ENCODE data around the gene RCOR2. TPM values are rescaled to one million over a fixed set of nuclear protein-coding genes. Genes with fewer than 3 reads are reported as not detected.
"Not testable (repeated sequence)": the region's sequence is repeated elsewhere in the genome, so short reads cannot be mapped to it uniquely, and the experiment has no call there.

The RCOR2 gene
- 0.41 and 0.43 TPM in 2 replicates for total RNA-seq

DNA sequence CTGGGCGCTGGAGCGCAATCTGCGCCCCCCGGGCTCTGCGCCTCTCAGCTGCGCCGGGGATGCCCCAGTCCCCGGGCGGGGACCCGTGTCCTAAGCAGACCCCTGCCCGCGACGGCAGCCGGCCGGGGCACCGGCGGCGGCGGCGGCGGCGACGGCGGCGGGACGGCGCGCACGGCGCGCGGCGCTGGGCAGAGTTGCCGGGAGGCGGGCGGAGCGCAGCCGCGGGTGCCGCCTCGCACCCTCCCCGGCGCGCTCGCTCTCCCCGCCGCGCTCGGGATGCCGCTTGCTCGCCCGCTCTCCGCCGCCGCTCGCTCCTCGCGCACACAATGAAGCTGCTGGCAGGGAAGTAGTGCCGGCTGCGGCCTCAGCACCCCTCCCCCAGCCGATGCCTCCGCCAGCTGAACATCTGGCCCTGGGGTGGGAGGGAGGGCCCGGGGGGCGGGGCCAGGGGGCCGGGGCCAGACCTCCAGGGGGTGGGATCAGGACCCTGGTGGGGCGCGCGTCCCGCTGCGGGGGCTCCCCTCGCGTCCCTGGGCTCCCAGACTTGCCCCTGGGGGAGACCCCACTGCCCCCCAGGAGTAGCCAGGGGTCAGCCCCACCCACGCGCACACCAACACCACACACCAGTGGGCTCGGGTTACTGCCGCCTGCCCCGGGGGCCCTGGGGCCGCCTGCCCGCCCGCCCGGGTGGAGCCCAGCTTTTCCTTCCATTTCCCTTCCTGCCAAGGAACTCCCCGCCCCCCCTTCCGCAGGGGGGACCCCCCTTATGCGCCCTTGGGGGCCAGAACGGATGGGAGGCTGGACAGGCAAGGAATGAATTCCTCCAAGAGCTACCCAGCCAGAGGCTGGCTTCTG, at the start of gene RCOR2:
RCOR2 (minus strand) TSS at position 328 of the 855 bp plus-strand sequence. CDS start 708 bp downstream, outside the sequence.
- H3K4me3 Mint-ChIP-seq (ENCODE audit: low read depth), result peak within 1 kb of the TSS; percentile 77
- intact Hi-C loops (cut with micrococcal nuclease), result no loop called here

DNA sequence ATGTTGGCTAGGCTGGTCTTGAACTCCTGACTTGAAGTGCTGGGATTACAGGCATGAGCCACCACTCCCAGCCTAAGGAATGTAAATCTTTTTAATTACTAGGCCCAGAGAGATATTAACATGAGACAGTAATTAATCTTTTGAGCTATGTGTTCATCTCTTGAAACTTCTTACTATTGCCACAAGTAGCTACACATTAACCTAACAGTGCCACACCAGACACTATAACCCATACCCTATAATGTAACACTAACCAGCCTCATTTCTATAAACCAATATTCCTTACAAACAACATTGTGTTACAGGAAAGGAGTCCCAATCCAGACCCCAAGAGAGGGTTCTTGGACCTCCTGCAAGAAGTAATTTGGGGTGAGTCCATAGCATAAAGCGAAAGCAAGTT, 49.5 kb upstream of the RCOR2 start:
- no peak overlapping the region for H3K27ac Mint-ChIP-seq
- no peaks in the 10 kb centered on the region for H3K9me3 Mint-ChIP-seq
- no peak overlapping the region for H3K4me3 Mint-ChIP-seq (ENCODE audit: low read depth)
- DNase-seq (ENCODE audit: low spot score), result no peak
- no peaks in the 10 kb centered on the region for H3K36me3 Mint-ChIP-seq (ENCODE audit: low read depth)
- no peaks in the 10 kb centered on the region for H3K27me3 Mint-ChIP-seq (ENCODE audit: low read depth)
- intact Hi-C loops (cut with micrococcal nuclease), result no loop called here
- H3K4me1 Mint-ChIP-seq (ENCODE audit: low read depth), result peaks cover 5% of the 10 kb centered on the region

More for the DNA sequence above, at the start of gene RCOR2:
- Mint-ChIP-seq H3K36me3 (ENCODE audit: low read depth) (no peaks in the 10 kb centered on the region), H3K27ac (no peak within 1 kb of the TSS), H3K4me1 (ENCODE audit: low read depth) (peaks cover 4% of the 10 kb centered on the region), H3K9me3 (no peaks in the 10 kb centered on the region), H3K27me3 (ENCODE audit: low read depth) (peaks cover 15% of the 10 kb centered on the region)
- DNase-seq (ENCODE audit: low spot score), result peak; percentile 54

DNA sequence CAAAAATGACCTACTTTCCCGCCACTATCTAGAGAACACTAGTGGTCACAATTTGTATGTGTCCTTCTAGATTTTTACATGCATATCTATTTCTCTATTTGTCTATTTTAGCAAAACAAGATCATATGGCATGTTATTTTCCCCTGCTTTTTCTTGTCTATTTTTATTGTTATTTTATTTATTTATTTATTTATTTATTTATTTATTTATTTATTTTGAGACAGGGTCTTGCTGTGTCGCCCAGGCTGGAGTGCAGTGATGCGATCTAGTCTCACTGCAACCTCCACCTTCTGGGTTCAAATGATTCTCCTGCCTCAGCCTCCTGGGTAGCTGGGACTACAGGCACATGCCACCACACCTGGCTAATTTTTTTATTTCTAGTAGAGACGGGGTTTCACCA, 46.9 kb upstream of the RCOR2 start:
- H3K36me3 Mint-ChIP-seq (ENCODE audit: low read depth); H3K27ac Mint-ChIP-seq; H3K4me3 Mint-ChIP-seq (ENCODE audit: low read depth); intact Hi-C loops (cut with micrococcal nuclease); DNase-seq (ENCODE audit: low spot score); H3K27me3 Mint-ChIP-seq (ENCODE audit: low read depth); H3K9me3 Mint-ChIP-seq: not testable (repeated sequence)
- H3K4me1 Mint-ChIP-seq (ENCODE audit: low read depth), result peaks cover 11% of the 10 kb centered on the region

DNA sequence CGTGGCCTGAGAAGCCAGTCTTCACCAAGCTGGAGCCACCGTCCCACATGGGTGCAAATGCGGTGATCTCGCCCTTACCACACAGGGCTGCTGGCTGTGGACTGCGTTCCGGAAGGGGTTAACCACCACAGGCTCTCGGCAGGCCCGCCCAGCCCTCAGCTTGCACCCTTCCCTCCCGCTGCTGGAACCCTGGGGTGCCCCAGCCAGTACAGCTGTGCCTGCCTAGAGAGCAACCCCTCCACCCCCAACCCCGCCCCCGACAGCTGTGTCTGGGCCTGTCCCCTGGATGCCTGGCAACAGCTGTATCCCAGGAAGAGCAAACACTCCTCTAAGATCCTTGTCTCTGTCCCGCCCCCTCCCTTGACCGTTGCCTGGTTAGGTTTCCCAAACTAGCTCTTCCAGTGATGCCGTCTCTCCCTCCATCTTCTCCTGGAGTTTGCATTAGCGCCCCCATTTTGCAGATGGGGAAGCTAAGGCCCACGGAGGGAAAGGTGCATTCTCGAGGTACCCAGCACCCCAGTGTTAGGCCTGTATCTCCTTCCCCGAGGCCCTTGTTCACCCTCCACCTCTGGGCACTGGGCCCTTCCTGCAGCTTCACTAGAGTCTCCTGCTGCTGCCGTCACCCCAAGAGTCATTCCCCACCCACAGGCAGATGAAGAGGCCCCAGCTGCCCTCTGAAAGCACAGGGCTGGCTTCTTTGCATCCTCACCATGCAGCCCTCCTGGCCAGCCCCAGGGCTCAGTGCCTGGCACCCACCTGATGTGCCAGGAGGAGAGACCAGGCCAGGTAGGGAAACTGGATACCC, 44.8 kb upstream of the RCOR2 start:
- H3K27ac Mint-ChIP-seq, result peak overlapping the region; percentile 25
- H3K36me3 Mint-ChIP-seq (ENCODE audit: low read depth), result peaks cover 6% of the 10 kb centered on the region
- no peaks in the 10 kb centered on the region for H3K27me3 Mint-ChIP-seq (ENCODE audit: low read depth)
- intact Hi-C loops (cut with micrococcal nuclease), result loop anchor here (1.0 kb wide), 1 partner anchor 24 kb away; the partner anchor contains the start of gene OTUB1
- H3K4me3 Mint-ChIP-seq (ENCODE audit: low read depth), result no peak overlapping the region
- peak; percentile 39 for DNase-seq (ENCODE audit: low spot score)
- H3K4me1 Mint-ChIP-seq (ENCODE audit: low read depth), result peaks cover 11% of the 10 kb centered on the region
- H3K9me3 Mint-ChIP-seq, result no peaks in the 10 kb centered on the region

DNA sequence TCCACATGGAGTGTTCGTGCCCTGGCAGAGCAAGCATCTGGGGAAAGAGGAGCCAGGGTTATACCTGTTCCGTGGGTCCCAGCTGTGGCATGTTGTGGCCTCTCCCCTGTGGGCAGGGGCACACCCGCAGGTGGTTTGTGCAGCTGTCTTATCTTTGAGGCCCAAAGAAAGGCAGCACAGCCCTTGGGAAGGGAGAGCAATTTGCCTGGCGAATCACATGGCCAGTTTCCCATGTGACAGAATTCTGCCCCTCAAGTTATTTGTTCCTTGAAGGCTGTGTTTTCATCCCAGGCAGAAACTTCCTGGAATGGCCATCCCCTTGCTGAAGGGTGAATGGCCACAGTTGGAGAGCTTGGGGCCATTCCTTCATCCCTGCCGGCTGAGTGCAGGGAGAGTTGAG, 41.0 kb upstream of the RCOR2 start:
- DNase-seq (ENCODE audit: low spot score), result no peak
- no peak overlapping the region for H3K4me3 Mint-ChIP-seq (ENCODE audit: low read depth)
- no peaks in the 10 kb centered on the region for H3K27me3 Mint-ChIP-seq (ENCODE audit: low read depth)
- peaks cover 11% of the 10 kb centered on the region for H3K4me1 Mint-ChIP-seq (ENCODE audit: low read depth)
- H3K27ac Mint-ChIP-seq, result no peak overlapping the region
- H3K9me3 Mint-ChIP-seq, result no peaks in the 10 kb centered on the region
- peaks cover 40% of the 10 kb centered on the region for H3K36me3 Mint-ChIP-seq (ENCODE audit: low read depth)
- intact Hi-C loops (cut with micrococcal nuclease), result no loop called here

DNA sequence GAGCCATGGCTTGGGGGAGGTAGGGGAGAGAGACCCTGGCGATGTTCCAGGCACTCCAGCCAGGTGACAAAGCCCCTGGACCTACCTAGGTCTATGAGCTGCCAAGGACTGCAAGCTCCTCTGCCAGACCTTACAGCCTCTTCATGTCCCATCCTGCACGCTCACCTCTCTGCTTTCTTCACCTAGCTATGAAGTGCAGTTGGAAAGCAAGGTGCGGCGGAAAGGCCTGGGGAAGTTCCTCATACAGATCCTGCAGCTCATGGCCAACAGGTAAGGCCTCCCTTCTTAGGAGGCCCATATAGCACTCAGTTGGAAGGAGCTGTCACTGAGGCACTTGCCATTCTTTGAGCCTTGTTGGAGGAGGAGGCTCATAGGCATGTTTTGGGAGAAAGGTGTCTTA, 35.6 kb upstream of the RCOR2 start:
- H3K9me3 Mint-ChIP-seq, result no peaks in the 10 kb centered on the region
- H3K27ac Mint-ChIP-seq, result peak overlapping the region; percentile 53
- DNase-seq (ENCODE audit: low spot score), result no peak
- peaks cover 19% of the 10 kb centered on the region for H3K4me1 Mint-ChIP-seq (ENCODE audit: low read depth)
- peak overlapping the region; percentile 37 for H3K4me3 Mint-ChIP-seq (ENCODE audit: low read depth)
- peaks cover 60% of the 10 kb centered on the region for H3K36me3 Mint-ChIP-seq (ENCODE audit: low read depth)
- no peaks in the 10 kb centered on the region for H3K27me3 Mint-ChIP-seq (ENCODE audit: low read depth)
- intact Hi-C loops (cut with micrococcal nuclease), result no loop called here

DNA sequence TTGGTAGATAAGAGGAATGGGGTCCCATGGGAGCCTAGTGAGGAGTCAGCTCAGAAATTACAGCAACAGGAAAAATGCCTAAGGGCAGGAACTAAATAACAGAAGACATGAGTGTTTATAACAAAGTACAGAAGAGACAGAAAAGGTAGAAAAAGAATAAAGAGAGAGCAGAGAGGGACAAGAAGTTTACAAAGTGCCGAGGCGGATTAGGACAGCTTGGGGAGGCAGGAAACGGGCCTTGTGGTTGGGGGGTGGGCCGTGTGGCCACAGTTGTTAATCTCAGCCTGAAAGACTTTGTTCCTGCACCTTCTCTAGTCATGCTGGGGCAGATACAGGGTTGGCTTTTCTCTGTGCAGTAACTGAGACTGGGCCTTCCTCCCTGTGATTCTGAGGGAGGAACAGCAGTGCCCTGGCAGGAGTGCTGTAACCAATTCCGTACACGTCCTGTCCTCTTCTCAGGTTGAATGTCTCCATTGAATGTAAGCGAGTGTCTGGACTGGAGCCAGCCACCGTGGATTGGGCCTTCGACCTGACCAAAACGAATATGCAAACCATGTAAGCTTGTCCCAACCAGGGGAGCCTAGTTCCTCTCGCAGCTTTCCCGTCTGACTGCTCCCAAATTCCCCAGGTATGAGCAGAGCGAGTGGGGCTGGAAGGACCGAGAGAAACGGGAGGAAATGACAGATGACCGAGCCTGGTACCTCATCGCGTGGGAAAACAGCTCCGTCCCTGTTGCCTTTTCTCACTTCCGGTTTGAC, 35.0 kb upstream of the RCOR2 start:
- peak overlapping the region; percentile 53 for H3K27ac Mint-ChIP-seq
- intact Hi-C loops (cut with micrococcal nuclease), result no loop called here

DNA sequence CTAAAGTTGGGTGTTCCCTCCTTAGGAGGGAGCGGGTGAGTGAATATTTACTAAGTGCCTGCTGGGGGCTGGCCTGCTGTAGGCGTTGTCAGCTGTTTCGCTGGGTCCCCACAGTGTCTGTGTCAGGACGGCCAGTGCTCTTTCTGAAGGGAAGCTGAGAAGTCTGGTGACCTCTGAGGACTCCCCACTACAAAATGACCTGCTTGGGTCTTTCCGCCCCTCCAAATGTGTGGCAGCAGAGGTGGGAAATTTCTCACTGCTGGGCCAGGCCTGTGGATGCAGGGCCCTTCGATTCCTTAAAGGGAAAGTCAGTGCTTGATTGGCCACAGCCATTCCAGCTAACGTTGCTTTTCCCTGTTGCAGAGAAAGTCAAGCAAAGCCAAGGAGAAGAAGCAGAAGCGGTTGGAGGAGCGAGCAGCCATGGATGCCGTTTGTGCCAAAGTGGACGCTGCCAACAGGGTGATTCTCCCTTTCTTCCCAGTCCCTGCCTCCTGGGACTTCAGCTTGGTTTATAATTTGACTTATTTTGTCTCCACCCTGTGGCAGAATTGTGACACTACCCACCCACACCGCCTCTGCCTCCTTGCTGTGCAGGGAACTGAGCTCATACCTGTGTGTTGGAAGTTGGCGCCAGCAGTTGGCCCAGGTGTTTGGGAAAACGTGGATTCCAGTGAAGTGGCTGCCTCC, 28.7 kb upstream of the RCOR2 start:
- no peaks in the 10 kb centered on the region for H3K9me3 Mint-ChIP-seq
- no peak overlapping the region for H3K4me3 Mint-ChIP-seq (ENCODE audit: low read depth)
- H3K27me3 Mint-ChIP-seq (ENCODE audit: low read depth), result no peaks in the 10 kb centered on the region
- intact Hi-C loops (cut with micrococcal nuclease), result loop anchor here (1.0 kb wide), 1 partner anchor 108 kb away; no protein-coding TSS in a partner anchor
- peak; percentile 26 for DNase-seq (ENCODE audit: low spot score)
- H3K36me3 Mint-ChIP-seq (ENCODE audit: low read depth), result peaks cover 15% of the 10 kb centered on the region
- peaks cover 11% of the 10 kb centered on the region for H3K4me1 Mint-ChIP-seq (ENCODE audit: low read depth)
- H3K27ac Mint-ChIP-seq, result no peak overlapping the region

More for the DNA sequence above, 35.0 kb upstream of the RCOR2 start:
- DNase-seq (ENCODE audit: low spot score), result peak; percentile 39
- peaks cover 55% of the 10 kb centered on the region for H3K36me3 Mint-ChIP-seq (ENCODE audit: low read depth)
- H3K9me3 Mint-ChIP-seq, result no peaks in the 10 kb centered on the region
- no peaks in the 10 kb centered on the region for H3K27me3 Mint-ChIP-seq (ENCODE audit: low read depth)
- H3K4me3 Mint-ChIP-seq (ENCODE audit: low read depth), result peak overlapping the region; percentile 46
- peaks cover 19% of the 10 kb centered on the region for H3K4me1 Mint-ChIP-seq (ENCODE audit: low read depth)

DNA sequence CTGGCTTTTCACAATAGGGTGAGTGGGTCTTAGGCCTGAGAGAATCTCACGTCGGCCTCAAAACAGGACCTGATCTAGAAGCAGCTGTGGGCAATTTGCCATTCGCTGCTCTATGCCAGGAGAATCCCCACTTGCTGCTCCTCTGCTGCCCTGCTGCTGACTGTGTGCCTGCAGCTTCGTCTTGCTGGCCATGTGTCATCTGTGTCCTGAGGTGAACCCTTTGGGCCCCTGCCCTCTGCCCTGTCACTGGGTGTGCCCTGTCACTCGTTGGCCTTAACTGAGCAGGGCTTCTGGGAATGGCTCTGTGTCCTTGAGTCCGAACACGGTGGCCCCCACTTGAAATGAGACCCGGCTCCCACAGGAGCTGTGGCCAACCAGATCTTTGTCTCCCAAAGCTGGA, 28.0 kb upstream of the RCOR2 start:
- intact Hi-C loops (cut with micrococcal nuclease), result no loop called here
- H3K4me3 Mint-ChIP-seq (ENCODE audit: low read depth), result no peak overlapping the region
- no peak for DNase-seq (ENCODE audit: low spot score)
- H3K27me3 Mint-ChIP-seq (ENCODE audit: low read depth), result no peaks in the 10 kb centered on the region
- peaks cover 15% of the 10 kb centered on the region for H3K4me1 Mint-ChIP-seq (ENCODE audit: low read depth)
- no peak overlapping the region for H3K27ac Mint-ChIP-seq
- H3K9me3 Mint-ChIP-seq, result no peaks in the 10 kb centered on the region
- H3K36me3 Mint-ChIP-seq (ENCODE audit: low read depth), result peaks cover 15% of the 10 kb centered on the region

DNA sequence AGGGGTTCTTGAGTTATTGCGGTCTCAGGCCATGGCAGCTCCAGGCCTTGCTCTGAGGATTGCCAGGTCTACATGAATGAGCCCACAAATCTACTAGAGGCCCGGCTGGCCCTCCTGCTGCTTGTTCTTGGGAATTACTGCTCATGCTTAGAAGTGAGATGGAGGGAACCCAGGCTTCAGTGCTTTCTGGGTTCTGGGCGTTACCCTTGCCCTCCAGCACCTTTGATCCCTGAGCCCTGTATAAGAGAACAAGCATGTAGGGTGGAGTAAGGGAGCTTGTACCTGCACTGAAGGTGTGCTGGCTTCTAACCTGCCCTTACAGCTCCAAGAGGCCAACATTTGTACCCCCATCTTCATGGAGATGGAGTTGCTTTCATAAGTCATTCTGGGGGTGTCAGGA, 25.8 kb upstream of the RCOR2 start:
- Mint-ChIP-seq H3K4me1 (ENCODE audit: low read depth) (peaks cover 20% of the 10 kb centered on the region), H3K36me3 (ENCODE audit: low read depth) (peaks cover 12% of the 10 kb centered on the region), H3K27me3 (ENCODE audit: low read depth) (no peaks in the 10 kb centered on the region), H3K9me3 (no peaks in the 10 kb centered on the region), H3K4me3 (ENCODE audit: low read depth) (no peak overlapping the region), H3K27ac (no peak overlapping the region)
- no peak for DNase-seq (ENCODE audit: low spot score)
- intact Hi-C loops (cut with micrococcal nuclease), result no loop called here

DNA sequence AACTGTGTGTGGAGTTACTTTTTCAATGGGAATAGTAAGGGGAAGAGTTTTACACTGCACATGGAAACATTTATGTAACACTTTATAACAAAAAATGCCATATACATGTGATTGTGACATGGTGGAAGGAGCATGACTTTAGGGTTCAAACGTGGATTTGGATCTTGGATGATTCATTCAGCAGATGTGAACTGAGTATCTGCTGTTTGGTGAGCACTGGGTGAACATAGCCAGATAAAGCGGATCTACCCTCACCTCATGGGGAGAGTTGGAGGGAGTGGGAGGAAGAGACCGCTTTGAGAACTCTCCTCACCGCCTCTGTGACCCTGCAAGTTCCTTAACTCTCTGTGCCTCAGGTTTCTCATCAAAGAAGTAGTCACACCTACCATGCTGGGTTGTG, 24.9 kb upstream of the RCOR2 start:
- H3K9me3 Mint-ChIP-seq, result no peaks in the 10 kb centered on the region
- H3K27ac Mint-ChIP-seq, result no peak overlapping the region
- DNase-seq (ENCODE audit: low spot score), result no peak
- H3K4me3 Mint-ChIP-seq (ENCODE audit: low read depth), result no peak overlapping the region
- H3K27me3 Mint-ChIP-seq (ENCODE audit: low read depth), result no peaks in the 10 kb centered on the region
- peaks cover 11% of the 10 kb centered on the region for H3K36me3 Mint-ChIP-seq (ENCODE audit: low read depth)
- H3K4me1 Mint-ChIP-seq (ENCODE audit: low read depth), result peaks cover 20% of the 10 kb centered on the region
- intact Hi-C loops (cut with micrococcal nuclease), result no loop called here

DNA sequence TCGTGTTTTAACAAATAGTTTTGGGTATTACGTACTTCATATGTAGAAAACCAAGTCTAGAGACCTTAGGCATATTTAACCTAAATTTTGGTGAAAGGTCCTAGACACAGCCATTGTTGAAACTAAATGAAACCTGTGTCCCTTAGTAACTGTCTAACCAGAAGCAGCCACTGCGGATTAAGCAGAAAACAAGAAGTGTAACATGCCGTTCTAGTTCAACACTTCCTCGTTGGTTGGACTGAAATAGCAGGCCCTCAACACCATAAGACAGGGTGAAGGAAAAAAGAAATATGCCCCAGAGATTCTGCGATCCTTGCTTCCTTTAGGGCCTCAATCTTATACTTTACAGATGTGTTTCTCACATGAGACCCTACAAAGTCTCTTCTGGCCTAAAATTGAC, 23.8 kb upstream of the RCOR2 start:
- intact Hi-C loops (cut with micrococcal nuclease), result no loop called here
- peak overlapping the region; percentile 8 for H3K27ac Mint-ChIP-seq
- peak overlapping the region; percentile 47 for H3K4me3 Mint-ChIP-seq (ENCODE audit: low read depth)
- no peaks in the 10 kb centered on the region for H3K9me3 Mint-ChIP-seq
- H3K4me1 Mint-ChIP-seq (ENCODE audit: low read depth), result peaks cover 20% of the 10 kb centered on the region
- no peak for DNase-seq (ENCODE audit: low spot score)
- peaks cover 5% of the 10 kb centered on the region for H3K36me3 Mint-ChIP-seq (ENCODE audit: low read depth)
- H3K27me3 Mint-ChIP-seq (ENCODE audit: low read depth), result no peaks in the 10 kb centered on the region

All from activated T-helper 2 cell treated with anti-CD3 and anti-CD28 coated beads, Interferon-gamma antibody, Interleukin-2, Interleukin-4, amounts not matched to agents 10 μg/mL and 5 μg/mL and 100 μg/mL, durations not matched to agents 14 hours and 24 hours and 36 hours (primary cell).